Measurements from ENCODE around the gene POLA2. TPM values are rescaled to one million over a fixed set of nuclear protein-coding genes. Genes with fewer than 3 reads are reported as not detected.

POLA2 gene
- total and polyA plus RNA-seq, 4 donors: 1.5 to 6.1 (median 3.2) TPM

DNA sequence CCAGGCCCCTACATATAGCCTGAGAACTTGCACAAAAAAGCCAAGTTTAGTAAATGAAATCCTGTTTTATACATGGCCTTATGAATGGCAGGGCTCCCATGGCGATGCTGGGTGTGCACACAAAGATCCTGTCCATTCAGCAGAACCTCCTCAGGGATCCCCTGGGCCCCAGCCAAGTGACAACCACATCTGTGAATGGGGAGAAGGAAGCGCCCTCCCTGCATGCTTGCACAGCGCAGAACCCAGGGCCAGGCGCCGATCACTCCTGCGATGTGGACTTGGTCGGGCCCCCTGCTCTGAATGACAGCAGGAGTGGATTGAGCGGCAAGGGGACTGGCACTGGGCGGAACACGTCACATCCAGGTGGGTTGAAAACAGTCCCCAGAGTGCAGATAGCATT lies 48.5 kb downstream of the POLA2 start:
- no peak overlapping the region for H3K9ac ChIP-seq (ENCODE audit: low read depth in 1 of 2, low read length in 2 of 2)
- 75% methylated on average over 10 of the region's 10 CpGs for WGBS
- DNase-seq (ENCODE audit: low spot score): no peak

GRCh38 chr11:65310736-65311135 lies 49.0 kb downstream of the POLA2 start:
- Histone ChIP-seq H3K9ac (ENCODE audit: low read depth in 1 of 2, low read length in 2 of 2) (no peak overlapping the region), H3K4me3 (ENCODE audit: low read depth in 1 of 3, low read length in 3 of 3) (no peak overlapping the region), H3K27me3 (ENCODE audit: control insufficient read depth in 4 of 4, insufficient read depth in 4 of 4, low read length in 3 of 4) (no peaks in the 10 kb centered on the region), H3K4me1 (ENCODE audit: control insufficient read depth in 4 of 4, insufficient read depth in 4 of 4, low read length in 3 of 4) (peaks cover 5 to 44% (median 30%) of the 10 kb centered on the region in 4 donors), H3K9me3 (ENCODE audit: control insufficient read depth in 4 of 4, low read length in 3 of 4) (no peaks in the 10 kb centered on the region), H3K36me3 (ENCODE audit: control insufficient read depth in 4 of 4, insufficient read depth in 3 of 4, low read depth in 1 of 4, low read length in 3 of 4) (no peaks in the 10 kb centered on the region), H3K27ac (ENCODE audit: low read depth in 1 of 2, low read length in 2 of 2) (no peak overlapping the region)
- TF ChIP-seq FOXA2 (IDR thresholded peaks at IDR 0.05): no peak
- no peak for TF ChIP-seq FOXA1 (IDR thresholded peaks at IDR 0.05)
- TF ChIP-seq, protein P1, sequence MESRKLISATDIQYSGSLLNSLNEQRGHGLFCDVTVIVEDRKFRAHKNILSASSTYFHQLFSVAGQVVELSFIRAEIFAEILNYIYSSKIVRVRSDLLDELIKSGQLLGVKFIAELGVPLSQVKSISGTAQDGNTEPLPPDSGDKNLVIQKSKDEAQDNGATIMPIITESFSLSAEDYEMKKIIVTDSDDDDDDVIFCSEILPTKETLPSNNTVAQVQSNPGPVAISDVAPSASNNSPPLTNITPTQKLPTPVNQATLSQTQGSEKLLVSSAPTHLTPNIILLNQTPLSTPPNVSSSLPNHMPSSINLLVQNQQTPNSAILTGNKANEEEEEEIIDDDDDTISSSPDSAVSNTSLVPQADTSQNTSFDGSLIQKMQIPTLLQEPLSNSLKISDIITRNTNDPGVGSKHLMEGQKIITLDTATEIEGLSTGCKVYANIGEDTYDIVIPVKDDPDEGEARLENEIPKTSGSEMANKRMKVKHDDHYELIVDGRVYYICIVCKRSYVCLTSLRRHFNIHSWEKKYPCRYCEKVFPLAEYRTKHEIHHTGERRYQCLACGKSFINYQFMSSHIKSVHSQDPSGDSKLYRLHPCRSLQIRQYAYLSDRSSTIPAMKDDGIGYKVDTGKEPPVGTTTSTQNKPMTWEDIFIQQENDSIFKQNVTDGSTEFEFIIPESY (IDR thresholded peaks at IDR 0.05): no peak
- TF ChIP-seq HNF4A (conservative IDR thresholded peaks at IDR 0.05): no peak
- no peak for TF ChIP-seq HNF4G (IDR thresholded peaks at IDR 0.05)
- TF ChIP-seq EGR1 (IDR thresholded peaks at IDR 0.05; ENCODE audit: low read depth in 2 of 2): no peak
- TF ChIP-seq REST (IDR thresholded peaks at IDR 0.05): no peak
- no peak for TF ChIP-seq TAF1 (conservative IDR thresholded peaks at IDR 0.05)
- no peak for TF ChIP-seq GABPA (IDR thresholded peaks at IDR 0.05 in 1 of 2, conservative IDR thresholded peaks at IDR 0.05 in 1 of 2)
- TF ChIP-seq RXRA (IDR thresholded peaks at IDR 0.05): no peak
- no peak for TF ChIP-seq JUND (IDR thresholded peaks at IDR 0.05)
- TF ChIP-seq, protein P2, sequence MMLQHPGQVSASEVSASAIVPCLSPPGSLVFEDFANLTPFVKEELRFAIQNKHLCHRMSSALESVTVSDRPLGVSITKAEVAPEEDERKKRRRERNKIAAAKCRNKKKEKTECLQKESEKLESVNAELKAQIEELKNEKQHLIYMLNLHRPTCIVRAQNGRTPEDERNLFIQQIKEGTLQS (IDR thresholded peaks at IDR 0.05): no peak
- no peak for DNase-seq (ENCODE audit: low spot score)
- WGBS: 75% methylated on average over 6 of the region's 6 CpGs

More for the DNA sequence above, 48.5 kb downstream of the POLA2 start:
- Histone ChIP-seq H3K4me3 (ENCODE audit: low read depth in 1 of 3, low read length in 3 of 3) (no peak overlapping the region), H3K27ac (ENCODE audit: low read depth in 1 of 2, low read length in 2 of 2) (no peak overlapping the region), H3K27me3 (ENCODE audit: control insufficient read depth in 4 of 4, insufficient read depth in 4 of 4, low read length in 3 of 4) (no peaks in the 10 kb centered on the region), H3K4me1 (ENCODE audit: control insufficient read depth in 4 of 4, insufficient read depth in 4 of 4, low read length in 3 of 4) (peaks cover 5 to 44% (median 33%) of the 10 kb centered on the region in 4 donors), H3K9me3 (ENCODE audit: control insufficient read depth in 4 of 4, low read length in 3 of 4) (no peaks in the 10 kb centered on the region), H3K36me3 (ENCODE audit: control insufficient read depth in 4 of 4, insufficient read depth in 3 of 4, low read depth in 1 of 4, low read length in 3 of 4) (no peaks in the 10 kb centered on the region)
- TF ChIP-seq, protein P1 (IDR thresholded peaks at IDR 0.05): no peak
- no peak for TF ChIP-seq EGR1 (IDR thresholded peaks at IDR 0.05; ENCODE audit: low read depth in 2 of 2)
- TF ChIP-seq NR2F2 (IDR thresholded peaks at IDR 0.05): no peak
- no peak for TF ChIP-seq CTCF (IDR thresholded peaks at IDR 0.05; ENCODE audit: low read depth, low read length, missing input control)
- TF ChIP-seq FOXA1 (IDR thresholded peaks at IDR 0.05): no peak
- no peak for TF ChIP-seq RXRA (IDR thresholded peaks at IDR 0.05)
- TF ChIP-seq JUND (IDR thresholded peaks at IDR 0.05): no peak
- no peak for TF ChIP-seq YY1 (IDR thresholded peaks at IDR 0.05)
